ENCODE data around the gene CSNK1D.

Gene CSNK1D

GRCh38 chr17:82238472-82239201, 34.9 kb downstream of the CSNK1D start:
- peak; percentile 90 for DNase-seq

- no peak for DNase-seq
Measured at GRCh38 chr17:82237746-82238471, 35.6 kb downstream of the CSNK1D start.

DNA sequence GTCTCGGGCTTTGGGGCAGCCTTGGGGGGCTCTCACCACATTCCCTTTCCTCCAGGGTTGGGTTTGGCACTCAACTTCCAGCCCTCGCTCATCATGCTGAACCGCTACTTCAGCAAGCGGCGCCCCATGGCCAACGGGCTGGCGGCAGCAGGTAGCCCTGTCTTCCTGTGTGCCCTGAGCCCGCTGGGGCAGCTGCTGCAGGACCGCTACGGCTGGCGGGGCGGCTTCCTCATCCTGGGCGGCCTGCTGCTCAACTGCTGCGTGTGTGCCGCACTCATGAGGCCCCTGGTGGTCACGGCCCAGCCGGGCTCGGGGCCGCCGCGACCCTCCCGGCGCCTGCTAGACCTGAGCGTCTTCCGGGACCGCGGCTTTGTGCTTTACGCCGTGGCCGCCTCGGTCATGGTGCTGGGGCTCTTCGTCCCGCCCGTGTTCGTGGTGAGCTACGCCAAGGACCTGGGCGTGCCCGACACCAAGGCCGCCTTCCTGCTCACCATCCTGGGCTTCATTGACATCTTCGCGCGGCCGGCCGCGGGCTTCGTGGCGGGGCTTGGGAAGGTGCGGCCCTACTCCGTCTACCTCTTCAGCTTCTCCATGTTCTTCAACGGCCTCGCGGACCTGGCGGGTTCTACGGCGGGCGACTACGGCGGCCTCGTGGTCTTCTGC, 36.3 kb downstream of the CSNK1D start:
- DNase-seq, result no peak

DNA sequence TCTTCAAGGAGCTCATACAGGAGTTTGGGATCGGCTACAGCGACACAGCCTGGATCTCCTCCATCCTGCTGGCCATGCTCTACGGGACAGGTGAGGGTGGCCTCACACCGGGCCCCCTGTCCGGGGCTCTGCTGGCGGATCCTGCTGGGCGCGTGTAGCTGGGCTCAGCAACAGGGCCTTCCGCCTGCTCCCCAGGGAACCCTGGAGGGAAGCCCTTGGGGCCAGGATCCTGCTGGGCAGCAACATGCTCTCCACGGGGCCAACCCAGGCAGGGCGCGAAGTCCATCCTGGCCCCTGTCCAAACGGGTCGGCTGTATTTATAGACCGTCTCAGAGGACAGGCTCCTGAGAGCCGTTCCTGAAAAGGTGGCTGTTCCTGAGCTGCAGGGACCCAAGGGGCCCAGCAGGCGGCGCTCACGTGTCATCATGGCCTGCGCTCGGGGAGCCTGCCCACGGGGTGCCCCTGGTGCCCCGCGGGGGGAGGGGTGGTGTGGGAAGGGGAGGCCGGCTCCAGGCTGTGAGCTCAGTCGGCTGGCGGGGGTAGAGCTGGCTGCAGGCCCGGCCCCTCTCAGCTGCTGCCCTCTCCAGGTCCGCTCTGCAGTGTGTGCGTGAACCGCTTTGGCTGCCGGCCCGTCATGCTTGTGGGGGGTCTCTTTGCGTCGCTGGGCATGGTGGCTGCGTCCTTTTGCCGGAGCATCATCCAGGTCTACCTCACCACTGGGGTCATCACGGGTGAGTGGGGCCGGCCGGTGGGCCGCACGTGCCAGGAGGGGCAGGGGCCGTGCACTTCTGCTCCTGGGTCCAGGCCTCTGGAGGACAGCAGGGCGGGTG, 37.1 kb downstream of the CSNK1D start:
- DNase-seq, result no peak

- no peak for DNase-seq
Measured at GRCh38 chr17:82235775-82236141, 37.7 kb downstream of the CSNK1D start.

GRCh38 chr17:82235056-82235774, 38.3 kb downstream of the CSNK1D start:
- no peak for DNase-seq

GRCh38 chr17:82234211-82235055, 39.1 kb downstream of the CSNK1D start:
- no peak for DNase-seq

- DNase-seq, result no peak
Measured at GRCh38 chr17:82232876-82233785, 40.4 kb downstream of the CSNK1D start.

DNA sequence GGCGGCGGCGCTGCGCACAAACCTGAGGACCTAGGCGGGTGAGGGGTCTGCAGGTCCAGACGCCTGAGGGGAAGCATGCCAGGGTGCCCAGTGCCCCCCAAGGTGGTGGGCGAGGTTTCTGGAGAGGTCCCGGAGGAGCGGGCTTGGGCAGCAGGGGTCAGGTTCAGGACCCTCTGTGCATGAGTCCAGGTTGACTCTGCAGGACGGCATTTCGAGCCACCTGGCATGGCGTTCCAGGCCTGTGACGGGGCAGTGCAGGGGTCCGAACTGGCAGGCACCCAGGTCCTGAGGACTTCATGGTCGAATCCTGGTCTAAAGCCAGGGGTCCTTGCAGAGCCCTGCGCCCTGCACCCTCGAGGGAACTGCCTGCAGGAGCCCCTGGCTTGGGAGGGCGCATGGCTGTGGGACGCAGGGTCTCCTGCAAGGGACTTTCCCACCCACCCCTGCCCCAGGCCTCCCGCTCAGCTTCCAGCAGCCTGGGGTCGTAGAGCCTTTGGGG, 41.1 kb downstream of the CSNK1D start:
- DNase-seq, result no peak

DNA sequence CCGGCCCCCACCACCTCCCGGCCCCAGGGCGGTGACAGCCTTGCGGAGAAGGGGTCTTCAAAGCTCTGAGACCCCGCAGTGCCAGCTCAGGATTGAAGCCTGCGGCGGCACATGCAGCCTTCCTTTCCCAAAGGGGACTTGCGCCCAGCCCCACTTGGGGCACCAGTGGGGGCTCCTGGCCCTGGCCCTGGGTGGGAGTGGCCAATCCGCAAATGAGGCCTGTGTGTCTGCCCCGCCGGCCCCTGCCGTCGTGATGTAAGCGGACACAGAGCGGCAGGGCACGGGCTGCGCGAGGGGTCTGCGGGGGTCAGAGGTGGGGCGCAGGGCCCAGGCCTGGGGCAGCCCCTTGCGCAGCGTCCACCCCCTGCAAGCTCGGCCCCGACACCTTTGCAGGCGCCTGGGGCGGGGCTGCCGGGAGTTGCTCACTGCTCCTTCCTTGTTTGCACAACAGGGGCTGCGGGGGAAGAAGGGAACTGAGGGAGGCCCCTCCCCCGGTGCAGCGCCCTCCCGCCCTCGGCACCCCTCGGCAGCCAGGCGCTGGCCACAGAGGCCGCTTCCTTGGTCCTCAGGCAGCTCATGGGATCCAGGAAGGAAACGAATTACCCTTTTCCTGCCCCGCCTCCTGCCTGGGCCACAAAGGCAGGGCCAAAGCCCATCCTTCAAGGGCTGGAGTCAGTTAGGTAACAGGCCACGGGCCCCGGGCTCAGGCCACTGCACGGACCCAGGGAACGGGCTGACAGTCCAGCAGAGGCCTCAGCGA, 41.8 kb downstream of the CSNK1D start:
- peak; percentile 85 for DNase-seq

GRCh38 chr17:82231312-82231561, 42.3 kb downstream of the CSNK1D start:
- DNase-seq, result no peak

- peak; percentile 88 for DNase-seq
Measured at GRCh38 chr17:82230609-82231311, 42.7 kb downstream of the CSNK1D start.

DNA sequence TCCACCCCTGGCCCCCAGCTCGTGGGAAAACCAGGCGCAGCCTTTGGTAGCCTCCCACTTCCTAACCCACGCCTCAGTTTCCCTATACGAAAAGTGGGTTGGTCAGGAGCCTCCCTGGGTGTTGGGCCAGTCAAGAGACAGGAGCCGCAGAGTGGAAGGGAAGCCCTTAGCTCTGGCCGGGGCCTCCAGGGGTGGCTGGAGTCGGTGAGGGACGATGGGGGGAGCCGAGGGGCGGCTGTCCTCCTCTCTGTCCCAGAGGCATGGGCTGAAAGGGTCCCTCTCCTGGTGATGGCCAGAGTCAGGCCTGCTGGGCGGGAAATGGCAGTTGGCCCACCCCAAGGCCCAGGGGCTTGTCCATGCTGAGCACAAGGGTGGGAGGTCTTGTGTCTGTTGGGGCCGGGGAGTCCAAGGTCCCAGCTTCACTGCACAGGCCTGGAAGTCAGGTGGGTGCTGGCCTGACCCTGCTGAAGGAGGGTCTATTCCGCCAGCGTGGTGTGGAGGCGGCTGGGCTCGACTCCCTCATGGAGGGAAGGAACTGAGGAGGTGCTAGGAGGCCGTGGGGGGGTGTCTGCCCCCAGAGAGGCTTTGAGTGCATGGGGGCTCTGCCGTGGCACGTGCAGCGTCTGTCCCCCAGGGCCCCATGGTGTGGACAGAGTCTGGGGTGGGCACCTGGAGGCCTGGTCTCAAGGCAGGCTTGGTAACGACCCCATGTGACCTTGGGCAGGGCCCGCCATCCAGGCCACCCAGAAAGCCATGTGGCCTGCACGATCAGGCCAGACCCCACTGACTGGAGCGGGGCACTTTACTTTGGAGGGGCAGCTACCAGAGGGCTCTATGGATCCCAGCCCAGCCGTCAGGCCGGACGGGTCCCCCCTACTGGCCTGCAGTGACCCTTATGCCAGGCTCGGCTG, 43.5 kb downstream of the CSNK1D start:
- DNase-seq, result no peak

- DNase-seq, result peak; percentile 67
Measured at GRCh38 chr17:82228842-82229697, 44.4 kb downstream of the CSNK1D start, which contains the start of gene SLC16A3. TSS of gene SLC16A3 (plus strand) at chr17:82229042. CDS start at chr17:82236009, 6,967 bp downstream.

GRCh38 chr17:82228278-82228841, 45.1 kb downstream of the CSNK1D start:
- DNase-seq, result no peak

DNA sequence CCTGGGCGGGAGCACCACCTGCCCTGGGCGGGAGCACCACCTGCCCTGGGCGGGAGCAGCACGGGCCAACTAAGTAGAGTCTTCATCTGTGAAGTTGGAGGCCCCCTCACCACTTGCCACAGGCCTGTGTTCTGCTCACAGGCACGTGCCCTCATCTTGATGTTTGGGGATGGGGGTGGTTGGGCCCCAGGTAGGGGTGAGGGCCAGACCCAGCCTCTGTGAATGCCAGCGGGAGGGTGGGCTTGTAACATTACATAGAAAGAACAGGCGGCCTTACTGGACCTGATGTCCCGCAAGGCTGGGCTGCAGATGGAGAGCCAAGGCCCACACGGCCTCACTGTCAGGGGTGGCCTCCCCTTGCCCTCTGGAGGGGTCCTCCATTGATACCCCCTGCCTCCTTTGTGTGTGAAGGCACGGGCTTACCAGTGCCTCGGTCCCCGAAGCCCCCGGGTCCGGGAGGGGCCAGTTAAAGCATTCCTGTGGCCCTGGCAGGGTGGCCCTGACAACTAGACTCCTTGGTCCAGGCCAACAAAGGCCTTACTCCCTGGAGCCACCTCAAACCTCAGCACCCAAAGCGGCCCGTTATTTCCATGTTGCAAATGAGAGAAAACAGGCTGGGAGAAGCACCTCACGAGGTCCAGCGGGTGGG, 45.7 kb downstream of the CSNK1D start:
- DNase-seq, result no peak
